HG03460 (cell line): ENCODE results near the gene TBC1D10A.
A peak's percentile ranks its signal among the peaks of the same experiment; 100 is the strongest.

Experiments
- ATAC-seq: cut with Tn5 transposase; IDR thresholded peaks from one replicate; pipeline ENCODE4 v1.9.1; 2021; ENCODE audit not compliant: unreplicated experiment

Gene TBC1D10A

GRCh38 chr22:30326706-30327362, at the start of gene TBC1D10A:
TSS of gene TBC1D10A (minus strand) at chr22:30326941. CDS start at chr22:30326881, 60 bp downstream.
- ATAC-seq, result peak; percentile 80

GRCh38 chr22:30375312-30375849, 48.6 kb upstream of the TBC1D10A start:
- no peak for ATAC-seq

- no peak for ATAC-seq
Measured at GRCh38 chr22:30373331-30374325, 46.9 kb upstream of the TBC1D10A start.

- no peak for ATAC-seq
Measured at GRCh38 chr22:30372915-30373314, 46.2 kb upstream of the TBC1D10A start.

- no peak for ATAC-seq
Measured at GRCh38 chr22:30371981-30372380, 45.2 kb upstream of the TBC1D10A start.

GRCh38 chr22:30371321-30371720, 44.6 kb upstream of the TBC1D10A start:
- ATAC-seq, result no peak

- ATAC-seq, result no peak
Measured at GRCh38 chr22:30370641-30371230, 44.0 kb upstream of the TBC1D10A start.

GRCh38 chr22:30368420-30368819, 41.7 kb upstream of the TBC1D10A start:
- no peak for ATAC-seq

GRCh38 chr22:30365891-30366290, 39.1 kb upstream of the TBC1D10A start:
- no peak for ATAC-seq

- ATAC-seq, result no peak
Measured at GRCh38 chr22:30362651-30363281, 36.0 kb upstream of the TBC1D10A start.

- no peak for ATAC-seq
Measured at GRCh38 chr22:30361916-30362650, 35.3 kb upstream of the TBC1D10A start.

- no peak for ATAC-seq
Measured at GRCh38 chr22:30358541-30358940, 31.8 kb upstream of the TBC1D10A start.

- ATAC-seq, result no peak
Measured at GRCh38 chr22:30357650-30358215, 31.0 kb upstream of the TBC1D10A start.

- ATAC-seq, result no peak
Measured at GRCh38 chr22:30357236-30357570, 30.5 kb upstream of the TBC1D10A start.

GRCh38 chr22:30356449-30357235, 29.9 kb upstream of the TBC1D10A start, which contains the start of the genes CCDC157 and SF3A1:
TSS of gene CCDC157 (plus strand) at chr22:30357007. CDS start at chr22:30366001, 8,994 bp downstream.
TSS of gene SF3A1 (minus strand) at chr22:30356894. CDS start at chr22:30356792, 102 bp downstream.
- peak; percentile 84 for ATAC-seq

- no peak for ATAC-seq
Measured at GRCh38 chr22:30354644-30355043, 27.9 kb upstream of the TBC1D10A start.

- ATAC-seq, result no peak
Measured at GRCh38 chr22:30351226-30351625, 24.5 kb upstream of the TBC1D10A start.

- no peak for ATAC-seq
Measured at GRCh38 chr22:30348809-30349208, 22.1 kb upstream of the TBC1D10A start.

GRCh38 chr22:30348404-30348803, 21.7 kb upstream of the TBC1D10A start:
- ATAC-seq, result no peak
